PC-9 (cell line): ENCODE measurements around the gene SETBP1. TPM values are rescaled to one million over a fixed set of nuclear protein-coding genes. Genes with fewer than 3 reads are reported as not detected.

Experiments used
- BruUV-seq: library from RNA; stranded (reverse); fragments of 400-500 nt; replicated peaks from 2 replicates; lab custom pipeline; 2021; lab: Mats Ljungman, UMichigan
- CTCF ChIA-PET: fragments of 300-600 bp; sonication (Branson Sonifier 250); formaldehyde crosslinking; loops from one replicate; lab custom pipeline; 2022; ENCODE audit warnings: antibody characterized with exemption; lab: Charles Lee
- POLR2A ChIA-PET: fragments of 300-600 bp; sonication (Branson Sonifier 250); formaldehyde crosslinking; loops from one replicate; lab custom pipeline; 2022; ENCODE audit warnings: antibody characterized with exemption; ENCODE audit not compliant: unreplicated experiment; lab: Charles Lee
- DNase-seq, 2 experiments: peaks; one replicate each; pipeline versions ENCODE4 v3.0.0 to v3.0.0-alpha.2; 2015 to 2022; ENCODE audit warnings: mixed read lengths in 1 of 2
- H2AFZ ChIP-seq: fragments of 200-600 bp; sonication (generic); 2 replicates; pipeline ENCODE4 v1.8.1; 2017; ENCODE audit warnings: antibody characterized with exemption
- H3F3A ChIP-seq: fragments of 200-600 bp; sonication (generic); 2 replicates; pipeline ENCODE4 v1.8.1; 2017; ENCODE audit warnings: antibody characterized with exemption, mild to moderate bottlenecking, low read depth; ENCODE audit not compliant: insufficient read depth
- H3K27ac ChIP-seq: fragments of 200-600 bp; sonication (generic); 2 replicates; pipeline ENCODE4 v1.6.1; 2016; ENCODE audit warnings: mixed run types
- H3K27me3 ChIP-seq: fragments of 200-600 bp; sonication (generic); 2 replicates; pipeline ENCODE4 v1.6.1; 2016; ENCODE audit warnings: low read depth, mixed run types; ENCODE audit not compliant: insufficient read depth
- H3K36me3 ChIP-seq: fragments of 200-600 bp; sonication (generic); 2 replicates; pipeline ENCODE4 v1.6.1; 2016; ENCODE audit warnings: low read depth, mixed run types
- H3K4me1 ChIP-seq: fragments of 200-600 bp; sonication (generic); replicated peaks from 2 replicates; pipeline ENCODE4 v1.6.1; 2016; ENCODE audit warnings: mixed run types; ENCODE audit not compliant: insufficient read depth
- H3K4me2 ChIP-seq: fragments of 200-600 bp; sonication (generic); 2 replicates; pipeline ENCODE4 v1.6.1; 2017; ENCODE audit warnings: mixed run types
- H3K4me3 ChIP-seq: fragments of 200-600 bp; sonication (generic); 2 replicates; pipeline ENCODE4 v1.6.1; 2016; ENCODE audit warnings: mixed run types
- H3K79me2 ChIP-seq: fragments of 200-600 bp; sonication (generic); 2 replicates; pipeline ENCODE4 v1.6.1; 2017; ENCODE audit warnings: low read depth, mixed run types
- H3K9me2 ChIP-seq: fragments of 200-600 bp; sonication (generic); 2 replicates; pipeline ENCODE4 v1.8.1; 2017; ENCODE audit warnings: mild to moderate bottlenecking; ENCODE audit not compliant: insufficient read depth
- H3K9me3 ChIP-seq: fragments of 200-600 bp; sonication (generic); 2 replicates; pipeline ENCODE4 v1.8.1; 2016; ENCODE audit warnings: low read depth; ENCODE audit not compliant: insufficient read depth
- H4K20me1 ChIP-seq: fragments of 200-600 bp; sonication (generic); 2 replicates; pipeline ENCODE4 v1.8.1; 2017; ENCODE audit not compliant: insufficient read depth
- EZH2 ChIP-seq: fragments of 200-600 bp; sonication (generic); IDR thresholded peaks from 2 replicates; pipeline ENCODE4 v1.8.0; 2017; ENCODE audit warnings: antibody characterized with exemption, low read depth
- intact Hi-C: fragments of 100-400 bp; cut with micrococcal nuclease; formaldehyde crosslinking; loops from one replicate; pipeline ENCODE4 v1.10.0; 2022; ENCODE audit not compliant: unreplicated experiment
- microRNA-seq: library from miRNA; unstranded; fragments of <30 nt; microRNA quantifications from one replicate; pipeline ENCODE4 v1.2.0, GENCODE V29; 2021; ENCODE audit warnings: borderline number of aligned reads, borderline replicate concordance
- total RNA-seq: library from RNA; stranded (reverse); gene quantifications from 2 replicates; pipeline ENCODE4 v1.2.3, GENCODE V29; 2021
- TF ChIP-seq, protein P1 (sequence below): fragments of 200-600 bp; sonication (generic); conservative IDR thresholded peaks from 2 replicates; pipeline ENCODE4 v1.6.1; 2017; ENCODE audit warnings: mixed run types, antibody characterized with exemption, mild to moderate bottlenecking, moderate library complexity

The SETBP1 gene
- total RNA-seq, 1 experiment from 2014 or later: 9.0 TPM

DNA sequence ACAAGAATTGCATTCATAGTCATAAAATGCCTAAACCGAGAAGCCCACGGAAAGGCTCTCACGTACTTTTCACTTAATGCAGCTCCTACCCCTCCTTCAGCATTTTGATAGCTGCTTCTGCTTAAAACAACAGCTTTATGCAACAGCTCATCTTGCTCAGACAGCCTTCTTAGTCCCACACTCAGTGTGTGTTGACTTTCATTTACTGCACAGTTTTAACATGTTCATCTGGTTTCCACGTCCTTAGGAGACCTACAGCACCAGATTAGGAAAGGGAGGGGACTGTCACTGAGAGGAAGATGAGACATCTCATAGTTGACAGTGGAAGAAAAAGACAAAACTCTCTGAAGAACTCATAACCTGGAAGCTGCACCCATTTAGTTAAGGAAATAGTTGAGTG is 435.4 kb downstream of the SETBP1 start:
- TF ChIP-seq, protein P1, sequence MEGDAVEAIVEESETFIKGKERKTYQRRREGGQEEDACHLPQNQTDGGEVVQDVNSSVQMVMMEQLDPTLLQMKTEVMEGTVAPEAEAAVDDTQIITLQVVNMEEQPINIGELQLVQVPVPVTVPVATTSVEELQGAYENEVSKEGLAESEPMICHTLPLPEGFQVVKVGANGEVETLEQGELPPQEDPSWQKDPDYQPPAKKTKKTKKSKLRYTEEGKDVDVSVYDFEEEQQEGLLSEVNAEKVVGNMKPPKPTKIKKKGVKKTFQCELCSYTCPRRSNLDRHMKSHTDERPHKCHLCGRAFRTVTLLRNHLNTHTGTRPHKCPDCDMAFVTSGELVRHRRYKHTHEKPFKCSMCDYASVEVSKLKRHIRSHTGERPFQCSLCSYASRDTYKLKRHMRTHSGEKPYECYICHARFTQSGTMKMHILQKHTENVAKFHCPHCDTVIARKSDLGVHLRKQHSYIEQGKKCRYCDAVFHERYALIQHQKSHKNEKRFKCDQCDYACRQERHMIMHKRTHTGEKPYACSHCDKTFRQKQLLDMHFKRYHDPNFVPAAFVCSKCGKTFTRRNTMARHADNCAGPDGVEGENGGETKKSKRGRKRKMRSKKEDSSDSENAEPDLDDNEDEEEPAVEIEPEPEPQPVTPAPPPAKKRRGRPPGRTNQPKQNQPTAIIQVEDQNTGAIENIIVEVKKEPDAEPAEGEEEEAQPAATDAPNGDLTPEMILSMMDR: no peak
- no peak for TF ChIP-seq EZH2
- Histone ChIP-seq H3K27me3 (no peaks in the 10 kb centered on the region), H2AFZ (no peak overlapping the region), H3K79me2 (no peaks in the 10 kb centered on the region), H3K9me2 (no peaks in the 10 kb centered on the region), H3K27ac (no peak overlapping the region), H3K4me3 (no peak overlapping the region), H3K4me1 (no peaks in the 10 kb centered on the region), H3K36me3 (no peaks in the 10 kb centered on the region), H3K9me3 (no peaks in the 10 kb centered on the region; the same call in 1 of the 2 replicates), H3F3A (no peaks in the 10 kb centered on the region), H4K20me1 (no peaks in the 10 kb centered on the region), H3K4me2 (no peak overlapping the region)
- no TSS peak for BruUV-seq
- POLR2A ChIA-PET: interaction anchor here (0.7 kb wide), 1 partner anchor 760 kb away, joined by 4 read pairs; no protein-coding TSS in a partner anchor
- DNase-seq: no peak
- intact Hi-C loops: no loop called here
- CTCF ChIA-PET: no interaction called here

Small RNA genes within 50 kb of the gene (microRNA-seq; reads per million reads assigned to microRNA genes)
- not detected for gene MIR4319
